ENCODE results near the gene EYS.

GRCh38 chr6:64288351-64288750 lies 1418.7 kb downstream of the EYS start:
- TF ChIP-seq MAFK (IDR thresholded peaks at IDR 0.05; ENCODE audit: low read length) (no peak), SIX5 (IDR thresholded peaks at IDR 0.05; ENCODE audit: borderline replicate concordance in 1 of 2, insufficient read depth in 1 of 2, low read depth in 1 of 2, low read length in 2 of 2) (no peak), MXI1 (IDR thresholded peaks at IDR 0.05; ENCODE audit: low read depth, low read length) (no peak), CTCF (IDR thresholded peaks at IDR 0.05 in 2 of 3, conservative IDR thresholded peaks at IDR 0.05 in 1 of 3; ENCODE audit: insufficient read depth in 2 of 3, low read depth in 1 of 3, low read length in 3 of 3) (no peak), POLR2AphosphoS5 (IDR thresholded peaks at IDR 0.05; ENCODE audit: control insufficient read depth, insufficient read depth, low read depth, low read length) (no peak), SIN3A (IDR thresholded peaks at IDR 0.05; ENCODE audit: borderline replicate concordance in 2 of 2, control insufficient read depth in 1 of 2, low read depth in 2 of 2, low read length in 2 of 2) (no peak), ZNF717 (CRISPR knock-in tag; IDR thresholded peaks at IDR 0.05) (no peak), EZH2 (IDR thresholded peaks at IDR 0.05; ENCODE audit: borderline replicate concordance, low read depth, low read length) (no peak), E2F1 (CRISPR knock-in tag; IDR thresholded peaks at IDR 0.05) (no peak)
